HEK293T (cell line): ENCODE measurements around the gene RPTOR.

ENCODE experiments used
- CTCF ChIA-PET: fragments of 350-600 bp; formaldehyde crosslinking; extraction: SDS; loops from one replicate; lab custom pipeline; 2021; ENCODE audit warnings: antibody characterized with exemption, inconsistent platforms; lab: Yijun Ruan, JAX
- POLR2A ChIA-PET: fragments of 350-600 bp; formaldehyde crosslinking; extraction: SDS; loops from one replicate; lab custom pipeline; 2020; ENCODE audit warnings: antibody characterized with exemption, inconsistent platforms; lab: Yijun Ruan, JAX
- DNase-seq: peaks from one replicate; pipeline ENCODE4 v3.0.0; 2012; ENCODE audit warnings: mixed read lengths; ENCODE audit errors: extremely low spot score
- ARNT ChIP-seq: fragments of 450-650 bp; IDR thresholded peaks from 2 replicates; pipeline ENCODE4 v1.6.1; 2017; ENCODE audit warnings: mild to moderate bottlenecking
- BHLHE40 ChIP-seq: fragments of 450-650 bp; IDR thresholded peaks from 2 replicates; pipeline ENCODE4 v1.6.1; 2016; ENCODE audit warnings: mild to moderate bottlenecking, moderate library complexity, borderline replicate concordance
- CTBP1 ChIP-seq: fragments of 450-650 bp; IDR thresholded peaks from 2 replicates; pipeline ENCODE4 v1.6.1; 2016; ENCODE audit warnings: borderline replicate concordance
- ELF4 ChIP-seq: fragments of 450-650 bp; IDR thresholded peaks from 2 replicates; pipeline ENCODE4 v1.6.1; 2017; ENCODE audit warnings: antibody characterized with exemption
- FOXA1 ChIP-seq: fragments of 450-650 bp; IDR thresholded peaks from 2 replicates; pipeline ENCODE4 v1.6.1; 2016; ENCODE audit warnings: mild to moderate bottlenecking
- FOXK2 ChIP-seq: fragments of 450-650 bp; IDR thresholded peaks from 2 replicates; pipeline ENCODE4 v1.6.1; 2016; ENCODE audit warnings: mild to moderate bottlenecking
- FOXM1 ChIP-seq: fragments of 450-650 bp; IDR thresholded peaks from 2 replicates; pipeline ENCODE4 v1.6.1; 2017; ENCODE audit warnings: mild to moderate bottlenecking, borderline replicate concordance
- HDGF ChIP-seq: fragments of 450-650 bp; IDR thresholded peaks from 2 replicates; pipeline ENCODE4 v1.6.1; 2017; ENCODE audit warnings: antibody characterized with exemption, borderline replicate concordance
- L3MBTL2 ChIP-seq: fragments of 450-650 bp; conservative IDR thresholded peaks from 2 replicates; pipeline ENCODE4 v1.6.1; 2016; ENCODE audit warnings: mild to moderate bottlenecking
- LEF1 ChIP-seq: fragments of 450-650 bp; IDR thresholded peaks from 2 replicates; pipeline ENCODE4 v1.6.1; 2017; ENCODE audit warnings: mild to moderate bottlenecking, borderline replicate concordance
- NFRKB ChIP-seq: fragments of 450-650 bp; IDR thresholded peaks from 2 replicates; pipeline ENCODE4 v1.6.1; 2016; ENCODE audit warnings: mild to moderate bottlenecking, moderate library complexity
- PKNOX1 ChIP-seq: fragments of 450-650 bp; IDR thresholded peaks from 2 replicates; pipeline ENCODE4 v1.6.1; 2016
- SP1 ChIP-seq: fragments of 450-650 bp; IDR thresholded peaks from 2 replicates; pipeline ENCODE4 v1.6.1; 2017
- SUZ12 ChIP-seq: fragments of 450-650 bp; IDR thresholded peaks from 2 replicates; pipeline ENCODE4 v1.6.1; 2016; ENCODE audit warnings: mild to moderate bottlenecking
- TARDBP ChIP-seq: fragments of 450-650 bp; IDR thresholded peaks from 2 replicates; pipeline ENCODE4 v1.6.1; 2016
- ZNF384 ChIP-seq: fragments of 450-650 bp; IDR thresholded peaks from 2 replicates; pipeline ENCODE4 v1.6.1; 2016

RPTOR gene

GRCh38 chr17:80847496-80848230 is 303.0 kb downstream of the RPTOR start:
- TF ChIP-seq TARDBP (no peak), ELF4 (no peak), HDGF (no peak), LEF1 (no peak), ZNF384 (no peak)
- POLR2A ChIA-PET = no interaction called here
- CTCF ChIA-PET = no interaction called here
- DNase-seq = no peak

- ChIA-PET POLR2A (no interaction called here), CTCF (no interaction called here)
- DNase-seq = no peak
- TF ChIP-seq HDGF (no peak), ZNF384 (no peak), ELF4 (no peak), FOXK2 (no peak), FOXM1 (no peak), SP1 (no peak), FOXA1 (no peak), CTBP1 (no peak), SUZ12 (no peak), BHLHE40 (no peak), ARNT (no peak), L3MBTL2 (no peak), NFRKB (no peak), TARDBP (no peak), PKNOX1 (no peak), LEF1 (no peak)
Measured at GRCh38 chr17:80848449-80849102, 303.9 kb downstream of the RPTOR start.

- ChIA-PET CTCF (no interaction called here), POLR2A (no interaction called here)
- no peak for DNase-seq
- TF ChIP-seq PKNOX1 = no peak
- TF ChIP-seq SUZ12 = no peak
- no peak for TF ChIP-seq LEF1
- TF ChIP-seq BHLHE40 = no peak
- TF ChIP-seq NFRKB = no peak
- TF ChIP-seq FOXK2 = no peak
- TF ChIP-seq FOXA1 = no peak
- TF ChIP-seq HDGF = no peak
Measured at GRCh38 chr17:80849119-80849518, 304.5 kb downstream of the RPTOR start.

GRCh38 chr17:80850109-80850508 is 305.5 kb downstream of the RPTOR start:
- ChIA-PET CTCF (no interaction called here), POLR2A (no interaction called here)
- TF ChIP-seq LEF1 (no peak), FOXK2 (no peak), SUZ12 (no peak), ZNF384 (no peak), ELF4 (no peak), FOXM1 (no peak), CTBP1 (no peak), NFRKB (no peak)
- no peak for DNase-seq

GRCh38 chr17:80850817-80851216 is 306.2 kb downstream of the RPTOR start:
- DNase-seq = no peak
- POLR2A ChIA-PET = interaction anchor here (0.6 kb wide), 1 partner anchor 158 kb away, joined by 4 read pairs; no protein-coding TSS in a partner anchor
- CTCF ChIA-PET = no interaction called here
- no peak for TF ChIP-seq CTBP1
- TF ChIP-seq TARDBP = no peak
- no peak for TF ChIP-seq LEF1
- no peak for TF ChIP-seq FOXM1
- TF ChIP-seq HDGF = no peak
- TF ChIP-seq ZNF384 = no peak
- TF ChIP-seq FOXK2 = no peak

GRCh38 chr17:80851277-80851925 is 306.8 kb downstream of the RPTOR start:
- TF ChIP-seq FOXA1 (no peak), PKNOX1 (peak; percentile 80)
- POLR2A ChIA-PET = interaction anchor here (0.6 kb wide), 1 partner anchor 157 kb away, joined by 4 read pairs; no protein-coding TSS in a partner anchor
- DNase-seq = no peak
- CTCF ChIA-PET = no interaction called here
